HS-5 (cell line): ENCODE results near the gene ZNF823.

ENCODE experiments used
- DNase-seq: peaks from one replicate; pipeline ENCODE4 v3.0.0-alpha.2; 2012; ENCODE audit warnings: low read depth

ZNF823 gene

DNA sequence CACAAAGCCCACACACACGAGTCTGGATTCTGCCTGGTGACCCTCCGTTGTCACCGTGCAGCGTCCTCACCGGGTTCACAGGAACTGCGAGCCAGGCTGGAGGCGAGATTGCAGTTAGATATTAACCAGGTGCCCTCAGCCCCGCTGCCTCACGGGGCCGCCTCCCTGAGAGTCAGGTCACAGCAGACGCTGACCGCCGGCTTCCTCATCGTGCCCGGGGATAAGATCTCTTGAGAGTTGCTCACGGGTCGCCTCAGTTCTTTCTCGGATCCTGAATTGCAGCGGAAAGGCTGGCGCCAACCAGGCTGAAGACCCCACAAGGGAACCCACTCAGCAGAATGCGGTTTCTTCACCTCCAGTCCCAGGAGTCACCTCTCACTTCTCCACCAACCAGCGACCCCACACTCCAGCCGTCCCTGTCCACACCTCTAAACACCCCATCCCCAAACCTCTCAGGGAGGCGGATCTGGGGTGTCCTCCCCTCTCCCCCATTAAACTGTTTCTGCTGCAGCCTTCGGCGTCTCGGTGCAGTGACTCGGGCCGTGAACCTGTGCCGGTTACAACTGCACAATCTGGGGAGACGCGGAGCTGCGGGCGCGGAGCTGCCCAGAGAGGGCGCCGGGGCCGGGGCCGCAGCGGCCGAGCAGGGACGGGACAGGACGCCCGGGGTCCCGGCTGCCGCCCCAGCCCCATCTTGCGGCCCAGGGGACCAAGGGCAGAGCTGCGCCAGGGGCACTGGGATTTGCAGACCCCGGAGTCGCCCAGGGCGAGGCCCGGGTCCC, 591 bp downstream of the ZNF823 start:
- DNase-seq, result no peak

- no peak for DNase-seq
These were observed 2.0 kb downstream of the ZNF823 start for GRCh38 chr19:11736696-11737095.

DNA sequence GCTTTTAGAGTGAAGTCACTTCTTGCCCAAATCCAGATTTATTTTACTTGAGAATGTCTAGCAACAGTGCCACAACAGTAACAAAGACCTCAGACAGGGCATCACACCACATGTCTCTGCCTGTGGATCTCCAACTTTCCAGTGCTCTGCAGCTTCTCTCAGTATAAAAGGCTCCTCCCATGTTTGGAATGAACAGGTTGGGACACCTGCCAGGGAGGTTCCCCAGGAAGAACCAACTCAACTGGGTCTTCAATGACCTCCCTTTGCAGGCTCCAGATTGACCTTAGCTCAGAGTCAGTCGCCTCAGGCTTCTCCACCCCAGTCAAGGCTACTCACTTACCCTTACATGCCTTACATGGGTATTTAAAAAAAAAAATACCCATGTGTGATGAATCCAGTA, 3.4 kb downstream of the ZNF823 start:
- no peak for DNase-seq

GRCh38 chr19:11729586-11729985, 9.2 kb downstream of the ZNF823 start:
- DNase-seq, result no peak

- DNase-seq, result no peak
These were observed 16.3 kb downstream of the ZNF823 start for GRCh38 chr19:11722414-11722813.

DNA sequence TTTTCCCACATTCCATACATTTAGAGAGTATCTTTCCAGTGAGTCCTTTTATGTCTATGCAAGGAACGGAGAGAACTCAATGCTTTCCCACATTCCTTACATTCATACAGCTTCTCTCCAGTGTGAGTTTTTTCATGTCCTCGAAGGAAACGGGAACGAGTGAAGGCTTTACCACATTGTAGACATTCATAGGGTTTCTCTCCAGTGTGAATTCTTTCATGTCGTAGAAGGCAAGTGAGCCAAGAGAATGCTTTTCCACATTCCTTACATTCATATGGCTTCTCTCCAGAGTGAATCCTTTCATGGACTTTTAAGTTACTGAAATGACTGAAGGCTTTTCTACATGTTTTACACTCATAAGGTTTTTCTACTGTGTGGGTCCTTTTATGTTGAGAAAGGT, 17.1 kb downstream of the ZNF823 start:
- DNase-seq, result no peak

GRCh38 chr19:11710313-11710712, 28.4 kb downstream of the ZNF823 start:
- no peak for DNase-seq

GRCh38 chr19:11708457-11708856, 30.3 kb downstream of the ZNF823 start:
- DNase-seq, result no peak

DNA sequence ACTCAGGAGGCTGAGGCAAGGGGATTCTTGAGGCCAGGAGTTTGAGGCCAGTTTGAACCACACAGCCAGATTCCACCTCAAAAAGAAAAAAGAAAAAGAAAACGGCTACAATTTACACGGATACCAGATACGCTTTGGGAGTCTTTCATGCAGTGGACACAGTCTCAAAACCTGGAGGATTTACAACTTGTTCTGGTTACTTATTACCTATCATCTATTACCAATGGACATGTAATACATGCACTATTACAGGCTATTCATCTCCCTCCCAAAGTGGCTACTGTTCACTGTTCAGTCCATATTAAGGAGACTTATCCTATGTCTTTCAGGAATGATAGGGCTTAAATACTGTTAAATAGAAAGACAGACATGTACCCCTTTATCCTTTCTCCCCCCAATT, 33.3 kb downstream of the ZNF823 start:
- DNase-seq, result no peak

GRCh38 chr19:11704626-11705025, 34.1 kb downstream of the ZNF823 start:
- no peak for DNase-seq

DNA sequence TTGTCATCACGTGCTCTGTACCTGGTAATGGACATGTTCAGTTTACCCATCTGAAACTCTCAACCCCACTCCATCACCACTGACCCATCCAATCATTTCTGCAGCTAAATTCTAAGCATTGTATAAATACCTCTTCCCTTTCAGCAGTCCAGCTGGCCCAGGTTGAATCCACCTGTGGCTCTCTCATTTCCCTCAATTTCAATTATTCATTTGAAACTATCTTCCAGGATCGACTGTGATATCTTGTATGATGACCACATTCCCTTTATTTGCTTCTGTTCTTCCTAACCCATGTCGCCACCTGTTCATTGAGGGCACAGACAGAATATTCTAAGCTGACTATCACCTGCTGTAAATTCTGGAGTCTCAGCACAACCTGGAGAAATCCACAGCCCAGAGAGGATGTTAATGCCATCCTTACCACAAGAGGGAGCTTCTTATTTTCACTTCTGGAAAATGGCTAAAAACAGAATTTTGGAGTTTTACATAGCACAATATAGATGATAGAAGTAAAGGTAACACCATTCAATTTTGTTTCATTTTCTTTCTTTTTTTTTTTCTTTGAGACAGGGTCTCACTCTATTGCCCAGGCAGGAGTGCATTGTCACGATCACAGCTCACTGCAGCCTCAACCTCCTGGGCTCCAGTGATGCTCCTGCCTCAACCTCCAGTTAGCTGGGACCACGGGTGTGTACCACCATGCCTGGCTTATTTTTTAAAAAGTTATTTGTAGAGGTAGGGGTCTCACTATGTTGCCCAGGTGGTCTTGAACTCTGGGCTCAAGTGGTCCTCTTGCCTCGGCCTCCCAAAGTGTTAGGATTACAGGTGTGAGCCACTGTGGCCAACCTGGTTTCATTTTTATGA, 38.6 kb downstream of the ZNF823 start:
- peak; percentile 24 for DNase-seq

GRCh38 chr19:11698231-11698630, 40.5 kb downstream of the ZNF823 start:
- DNase-seq, result no peak

DNA sequence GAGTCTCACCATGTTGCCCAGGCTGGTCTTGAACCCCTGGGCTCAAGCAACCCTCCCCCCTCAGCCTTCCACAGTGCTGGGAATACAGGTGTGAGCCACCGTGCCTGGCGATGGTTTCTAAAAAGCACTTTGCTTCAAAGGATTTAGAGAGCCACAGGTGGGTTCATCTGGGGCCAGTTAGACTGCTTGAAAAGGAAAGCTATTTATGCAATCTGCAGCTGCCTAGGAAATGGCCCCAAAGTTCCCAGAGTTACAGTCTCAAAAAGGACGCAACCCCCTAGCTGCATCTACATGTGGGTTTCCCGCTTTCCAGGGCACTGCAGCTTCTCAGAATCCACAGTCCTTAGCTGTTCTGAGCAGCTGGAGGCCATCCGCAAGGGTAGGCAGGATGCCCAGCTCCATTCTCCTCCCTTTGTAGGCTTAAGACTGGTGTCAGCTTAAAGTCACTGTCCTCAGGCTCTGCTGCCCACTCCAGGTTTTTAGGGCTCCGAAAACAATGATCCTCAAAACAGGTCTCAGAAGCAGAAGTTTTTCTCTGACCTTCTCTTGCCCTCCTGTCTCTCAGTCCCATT, 41.4 kb downstream of the ZNF823 start:
- no peak for DNase-seq

- DNase-seq, result peak; percentile 84
These were observed 44.0 kb downstream of the ZNF823 start for GRCh38 chr19:11694533-11695439.

DNA sequence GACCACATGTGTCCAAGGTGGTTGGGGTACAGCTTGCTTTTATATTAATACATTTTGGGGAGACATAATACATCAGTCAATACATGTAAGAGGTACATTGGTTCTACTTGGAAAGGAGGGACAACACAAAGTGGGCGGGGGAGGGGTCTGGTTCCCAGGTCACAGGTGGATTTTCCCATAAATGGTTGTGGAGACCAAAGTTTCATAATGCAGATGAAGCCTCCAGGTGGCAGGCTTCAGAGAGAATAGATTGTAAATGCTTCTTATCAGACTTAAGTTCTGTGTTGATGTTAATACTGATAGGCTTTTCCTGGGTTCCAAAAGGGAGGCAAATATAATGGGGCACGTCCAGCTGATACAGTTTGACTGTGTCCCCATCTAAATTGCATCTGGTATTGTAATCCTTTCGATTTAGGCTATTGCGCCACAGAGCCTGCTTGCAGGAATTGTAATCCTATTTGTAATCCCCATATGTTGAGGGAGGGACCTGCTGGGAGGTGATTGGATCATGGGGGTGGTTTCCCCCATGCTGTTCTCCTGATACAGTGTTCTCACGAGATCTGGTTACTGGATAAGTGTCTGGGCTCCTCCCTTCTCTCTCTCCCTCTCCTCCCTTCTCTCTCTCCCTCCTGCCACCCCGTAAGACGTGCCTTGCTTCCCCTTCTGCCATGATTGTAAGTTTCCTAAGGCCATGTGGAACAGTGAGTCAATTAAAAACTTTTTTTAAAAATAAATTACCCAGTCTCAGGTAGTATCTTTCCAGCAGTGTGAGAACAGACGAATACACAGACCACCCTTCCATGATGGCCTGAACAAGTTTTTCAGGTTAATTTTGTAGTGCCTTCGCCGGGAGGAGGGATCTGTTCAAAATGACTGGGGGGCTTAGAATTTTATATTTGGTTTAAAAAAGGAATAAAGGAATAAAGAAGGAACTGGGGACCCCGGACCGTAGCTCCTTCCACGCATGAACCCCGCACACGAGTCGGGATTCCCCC, 44.9 kb downstream of the ZNF823 start:
- peak; percentile 92 for DNase-seq

DNA sequence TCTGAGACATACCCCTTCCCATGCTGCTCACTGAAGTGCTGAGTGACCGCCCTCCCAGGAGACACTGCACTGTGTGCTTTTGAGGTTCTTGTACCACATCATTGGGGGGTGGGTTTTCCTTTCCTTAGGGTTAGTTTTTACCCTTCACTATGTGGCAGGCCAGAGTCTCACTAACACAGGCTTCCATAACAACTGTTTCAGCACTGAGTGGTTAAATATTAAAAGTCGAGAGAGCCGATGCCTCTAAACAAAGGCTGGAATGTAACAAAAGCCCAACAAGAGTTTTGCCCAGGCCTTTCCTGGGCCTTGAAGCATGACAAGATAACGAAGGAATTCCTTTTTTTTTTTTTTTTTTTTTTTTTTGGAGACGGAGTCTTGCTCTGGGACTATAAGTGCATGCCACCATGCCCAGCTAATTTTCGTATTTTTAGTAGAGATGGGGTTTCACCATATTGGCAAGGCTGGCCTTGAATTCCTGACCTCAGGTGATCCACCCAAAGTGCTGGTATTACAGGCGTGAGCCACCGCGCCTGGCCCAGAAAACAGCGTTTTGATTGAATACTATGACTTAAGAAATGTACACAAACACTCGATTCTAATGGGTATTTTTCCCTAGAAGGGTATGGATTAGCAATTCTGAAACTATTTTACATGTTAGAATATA, 46.5 kb downstream of the ZNF823 start:
- no peak for DNase-seq

- no peak for DNase-seq
These were observed 52.8 kb downstream of the ZNF823 start for GRCh38 chr19:11685676-11686650.

DNA sequence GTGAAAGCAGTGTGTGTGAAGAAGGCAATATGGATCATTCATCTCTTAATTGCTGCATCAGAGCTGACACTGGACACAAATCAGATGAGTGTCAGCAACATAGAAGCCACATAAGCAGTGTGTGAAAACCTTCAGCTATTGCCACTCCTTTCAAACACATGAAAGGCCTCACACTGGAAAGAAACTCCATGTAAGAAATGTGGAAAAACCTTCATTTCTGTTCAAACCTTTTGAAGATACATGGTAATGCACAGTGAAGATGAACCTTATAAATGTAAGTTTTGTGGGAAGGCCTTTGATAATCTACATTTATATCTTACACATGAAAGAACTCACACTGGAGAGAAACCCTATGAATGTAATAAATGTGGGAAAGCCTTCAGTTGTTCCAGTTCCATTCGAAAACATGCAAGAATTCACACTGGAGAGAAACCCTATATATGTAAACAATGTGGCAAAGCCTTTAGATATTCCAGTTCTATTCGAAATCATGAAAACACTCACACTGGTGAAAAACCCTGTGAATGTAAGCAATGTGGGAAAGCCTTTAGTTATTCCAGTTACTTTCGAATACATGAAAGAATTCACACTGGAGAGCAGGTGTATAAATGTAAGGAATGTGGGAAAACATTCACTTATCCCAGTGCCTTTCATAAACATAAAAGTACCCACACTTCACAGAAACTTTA, 53.6 kb downstream of the ZNF823 start:
- DNase-seq, result no peak
